Measurements from ENCODE around the gene HUNK.

DNA sequence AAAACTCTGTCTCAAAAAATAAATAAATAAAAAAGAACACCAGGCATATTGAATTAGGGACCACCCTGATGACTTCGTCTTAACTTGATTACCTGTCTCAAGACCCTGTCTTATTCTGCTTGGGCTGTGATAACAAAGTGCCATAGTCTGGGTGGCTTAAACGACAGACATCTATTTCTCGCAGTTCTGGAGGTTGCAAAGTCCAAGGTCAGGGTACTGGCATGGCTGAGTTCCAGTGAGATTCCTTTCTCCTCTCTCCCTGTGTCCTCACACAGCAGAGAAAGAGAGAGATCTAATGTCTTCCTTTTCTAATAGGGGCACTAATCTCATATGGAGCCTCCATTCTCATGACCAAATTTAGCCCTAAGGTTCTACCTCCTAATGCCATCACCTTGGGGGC, 145.6 kb downstream of the HUNK start:
- TF ChIP-seq MXD4 (CRISPR knock-in tag; IDR thresholded peaks at IDR 0.05; ENCODE audit: borderline replicate concordance): no peak
- no peak for TF ChIP-seq TP53 (CRISPR knock-in tag; IDR thresholded peaks at IDR 0.05)
- TF ChIP-seq GABPB1 (CRISPR knock-in tag; IDR thresholded peaks at IDR 0.05): no peak
- no peak for TF ChIP-seq TEAD4 (CRISPR knock-in tag; IDR thresholded peaks at IDR 0.05)
- TF ChIP-seq, protein P1, sequence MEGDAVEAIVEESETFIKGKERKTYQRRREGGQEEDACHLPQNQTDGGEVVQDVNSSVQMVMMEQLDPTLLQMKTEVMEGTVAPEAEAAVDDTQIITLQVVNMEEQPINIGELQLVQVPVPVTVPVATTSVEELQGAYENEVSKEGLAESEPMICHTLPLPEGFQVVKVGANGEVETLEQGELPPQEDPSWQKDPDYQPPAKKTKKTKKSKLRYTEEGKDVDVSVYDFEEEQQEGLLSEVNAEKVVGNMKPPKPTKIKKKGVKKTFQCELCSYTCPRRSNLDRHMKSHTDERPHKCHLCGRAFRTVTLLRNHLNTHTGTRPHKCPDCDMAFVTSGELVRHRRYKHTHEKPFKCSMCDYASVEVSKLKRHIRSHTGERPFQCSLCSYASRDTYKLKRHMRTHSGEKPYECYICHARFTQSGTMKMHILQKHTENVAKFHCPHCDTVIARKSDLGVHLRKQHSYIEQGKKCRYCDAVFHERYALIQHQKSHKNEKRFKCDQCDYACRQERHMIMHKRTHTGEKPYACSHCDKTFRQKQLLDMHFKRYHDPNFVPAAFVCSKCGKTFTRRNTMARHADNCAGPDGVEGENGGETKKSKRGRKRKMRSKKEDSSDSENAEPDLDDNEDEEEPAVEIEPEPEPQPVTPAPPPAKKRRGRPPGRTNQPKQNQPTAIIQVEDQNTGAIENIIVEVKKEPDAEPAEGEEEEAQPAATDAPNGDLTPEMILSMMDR (IDR thresholded peaks at IDR 0.05): no peak
- TF ChIP-seq JUN (CRISPR knock-in tag; IDR thresholded peaks at IDR 0.05): no peak
- TF ChIP-seq, protein P2, sequence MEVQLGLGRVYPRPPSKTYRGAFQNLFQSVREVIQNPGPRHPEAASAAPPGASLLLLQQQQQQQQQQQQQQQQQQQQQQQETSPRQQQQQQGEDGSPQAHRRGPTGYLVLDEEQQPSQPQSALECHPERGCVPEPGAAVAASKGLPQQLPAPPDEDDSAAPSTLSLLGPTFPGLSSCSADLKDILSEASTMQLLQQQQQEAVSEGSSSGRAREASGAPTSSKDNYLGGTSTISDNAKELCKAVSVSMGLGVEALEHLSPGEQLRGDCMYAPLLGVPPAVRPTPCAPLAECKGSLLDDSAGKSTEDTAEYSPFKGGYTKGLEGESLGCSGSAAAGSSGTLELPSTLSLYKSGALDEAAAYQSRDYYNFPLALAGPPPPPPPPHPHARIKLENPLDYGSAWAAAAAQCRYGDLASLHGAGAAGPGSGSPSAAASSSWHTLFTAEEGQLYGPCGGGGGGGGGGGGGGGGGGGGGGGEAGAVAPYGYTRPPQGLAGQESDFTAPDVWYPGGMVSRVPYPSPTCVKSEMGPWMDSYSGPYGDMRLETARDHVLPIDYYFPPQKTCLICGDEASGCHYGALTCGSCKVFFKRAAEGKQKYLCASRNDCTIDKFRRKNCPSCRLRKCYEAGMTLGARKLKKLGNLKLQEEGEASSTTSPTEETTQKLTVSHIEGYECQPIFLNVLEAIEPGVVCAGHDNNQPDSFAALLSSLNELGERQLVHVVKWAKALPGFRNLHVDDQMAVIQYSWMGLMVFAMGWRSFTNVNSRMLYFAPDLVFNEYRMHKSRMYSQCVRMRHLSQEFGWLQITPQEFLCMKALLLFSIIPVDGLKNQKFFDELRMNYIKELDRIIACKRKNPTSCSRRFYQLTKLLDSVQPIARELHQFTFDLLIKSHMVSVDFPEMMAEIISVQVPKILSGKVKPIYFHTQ (CRISPR knock-in tag; IDR thresholded peaks at IDR 0.05): no peak
- TF ChIP-seq ETV6 (CRISPR knock-in tag; IDR thresholded peaks at IDR 0.05): no peak
- TF ChIP-seq, protein P3, sequence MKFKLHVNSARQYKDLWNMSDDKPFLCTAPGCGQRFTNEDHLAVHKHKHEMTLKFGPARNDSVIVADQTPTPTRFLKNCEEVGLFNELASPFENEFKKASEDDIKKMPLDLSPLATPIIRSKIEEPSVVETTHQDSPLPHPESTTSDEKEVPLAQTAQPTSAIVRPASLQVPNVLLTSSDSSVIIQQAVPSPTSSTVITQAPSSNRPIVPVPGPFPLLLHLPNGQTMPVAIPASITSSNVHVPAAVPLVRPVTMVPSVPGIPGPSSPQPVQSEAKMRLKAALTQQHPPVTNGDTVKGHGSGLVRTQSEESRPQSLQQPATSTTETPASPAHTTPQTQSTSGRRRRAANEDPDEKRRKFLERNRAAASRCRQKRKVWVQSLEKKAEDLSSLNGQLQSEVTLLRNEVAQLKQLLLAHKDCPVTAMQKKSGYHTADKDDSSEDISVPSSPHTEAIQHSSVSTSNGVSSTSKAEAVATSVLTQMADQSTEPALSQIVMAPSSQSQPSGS (CRISPR knock-in tag; IDR thresholded peaks at IDR 0.05; ENCODE audit: borderline replicate concordance, low read depth): no peak
- TF ChIP-seq SP1 (CRISPR knock-in tag; conservative IDR thresholded peaks at IDR 0.05): no peak
- TF ChIP-seq NR2C2 (CRISPR knock-in tag; IDR thresholded peaks at IDR 0.05): no peak
- TF ChIP-seq ATF1 (CRISPR knock-in tag; IDR thresholded peaks at IDR 0.05): no peak
- no peak for TF ChIP-seq ELF4 (CRISPR knock-in tag; IDR thresholded peaks at IDR 0.05; ENCODE audit: low read depth)
